ENCODE data around the gene IMPACT.

DNA sequence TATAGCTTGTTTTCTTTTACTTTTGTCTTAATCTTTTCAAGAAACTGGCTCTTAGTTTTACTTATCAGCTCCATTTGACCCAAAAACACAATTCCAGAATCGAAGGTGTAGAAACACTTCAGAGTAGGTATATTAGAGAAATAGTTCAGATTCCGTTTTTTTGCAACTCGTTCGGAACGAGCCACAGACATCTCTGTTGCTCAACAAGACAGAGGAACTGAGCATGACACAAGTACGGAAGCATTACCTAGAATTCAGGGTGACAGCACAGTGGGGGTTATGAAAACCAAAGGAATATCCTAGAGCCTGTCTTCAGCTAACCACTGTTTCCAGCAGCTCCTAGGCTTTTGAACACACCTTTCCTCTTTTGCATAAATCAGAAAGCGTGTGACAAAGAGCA, 39.0 kb downstream of the IMPACT start:
- TF ChIP-seq, protein P1, sequence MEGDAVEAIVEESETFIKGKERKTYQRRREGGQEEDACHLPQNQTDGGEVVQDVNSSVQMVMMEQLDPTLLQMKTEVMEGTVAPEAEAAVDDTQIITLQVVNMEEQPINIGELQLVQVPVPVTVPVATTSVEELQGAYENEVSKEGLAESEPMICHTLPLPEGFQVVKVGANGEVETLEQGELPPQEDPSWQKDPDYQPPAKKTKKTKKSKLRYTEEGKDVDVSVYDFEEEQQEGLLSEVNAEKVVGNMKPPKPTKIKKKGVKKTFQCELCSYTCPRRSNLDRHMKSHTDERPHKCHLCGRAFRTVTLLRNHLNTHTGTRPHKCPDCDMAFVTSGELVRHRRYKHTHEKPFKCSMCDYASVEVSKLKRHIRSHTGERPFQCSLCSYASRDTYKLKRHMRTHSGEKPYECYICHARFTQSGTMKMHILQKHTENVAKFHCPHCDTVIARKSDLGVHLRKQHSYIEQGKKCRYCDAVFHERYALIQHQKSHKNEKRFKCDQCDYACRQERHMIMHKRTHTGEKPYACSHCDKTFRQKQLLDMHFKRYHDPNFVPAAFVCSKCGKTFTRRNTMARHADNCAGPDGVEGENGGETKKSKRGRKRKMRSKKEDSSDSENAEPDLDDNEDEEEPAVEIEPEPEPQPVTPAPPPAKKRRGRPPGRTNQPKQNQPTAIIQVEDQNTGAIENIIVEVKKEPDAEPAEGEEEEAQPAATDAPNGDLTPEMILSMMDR (IDR thresholded peaks at IDR 0.05; ENCODE audit: low read length), result no peak
- no peak for TF ChIP-seq EZH2 (optimal IDR thresholded peaks at IDR 0.05; ENCODE audit: low read depth, low read length)
- no peak for TF ChIP-seq EZH2phosphoT487 (IDR thresholded peaks at IDR 0.05; ENCODE audit: low read length)
